HepG2 (cell line): ENCODE data around the gene UACA. TPM values are rescaled to one million over a fixed set of nuclear protein-coding genes. Genes with fewer than 3 reads are reported as not detected.

ENCODE experiments used
- ATAC-seq: fragments of 200-7000 bp; cut with Tn5 transposase; 3 replicates; pipeline ENCODE4 v1.9.1; 2020; ENCODE audit warnings: mild to moderate bottlenecking, moderate library complexity
- BruUV-seq: library from RNA; stranded (reverse); fragments of 400-500 nt; replicated peaks from 2 replicates; lab custom pipeline; 2021; lab: Mats Ljungman, UMichigan
- CTCF ChIA-PET: fragments of 300-600 bp; formaldehyde crosslinking; extraction: SDS; loops from one replicate; lab custom pipeline; 2021; ENCODE audit warnings: low total read pairs, inconsistent platforms, low intra/inter-chr PET ratio; lab: Yijun Ruan, JAX
- POLR2A ChIA-PET: fragments of 350-600 bp; sonication (Branson Sonifier 250); formaldehyde crosslinking; loops from one replicate; lab custom pipeline; 2020; ENCODE audit warnings: antibody characterized with exemption, inconsistent platforms; lab: Yijun Ruan, JAX
- DNase-seq: peaks from one replicate; pipeline ENCODE4 v3.0.0-alpha.2; 2015; ENCODE audit warnings: low spot score
- FAIRE-seq: peaks from 3 replicates; lab custom pipeline; 2011; peaks lifted over from hg19 to GRCh38; lab: Jason Lieb, UNC
- H2AFZ ChIP-seq: one replicate; pipeline ENCODE4 v1.6.1; 2011; ENCODE audit warnings: low read length, inconsistent platforms
- H3K27ac ChIP-seq: fragments of 300-600 bp; 3 replicates; pipeline ENCODE4 v1.8.0; 2011; ENCODE audit warnings: mixed run types, mild to moderate bottlenecking, mixed read lengths, low read length, inconsistent platforms; ENCODE audit not compliant: insufficient read depth; ENCODE audit errors: extremely low read length
- H3K27me3 ChIP-seq, 2 experiments: fragments of 200-600 bp in 1 of 2; 2 replicates in 1 of 2; 3 replicates in 1 of 2; pipeline versions ENCODE4 v1.6.0 to v1.8.0; 2011; ENCODE audit warnings: low read length in 2 of 2, mild to moderate bottlenecking in 2 of 2, moderate library complexity in 2 of 2, inconsistent platforms in 1 of 2; ENCODE audit not compliant: insufficient read depth in 2 of 2, control insufficient read depth in 1 of 2
- H3K36me3 ChIP-seq, 2 experiments: fragments of 200-600 bp in 1 of 2; replicated peaks in 1 of 2; 2 replicates in 1 of 2; 3 replicates in 1 of 2; pipeline versions ENCODE4 v1.5.1 to v1.8.0; 2011; ENCODE audit warnings: low read length in 2 of 2, inconsistent platforms in 1 of 2; ENCODE audit not compliant: insufficient read depth in 2 of 2, control insufficient read depth in 1 of 2
- H3K4me1 ChIP-seq: 2 replicates; pipeline ENCODE4 v1.5.1; 2012; ENCODE audit warnings: low read length, inconsistent platforms; ENCODE audit not compliant: insufficient read depth
- H3K4me2 ChIP-seq: 2 replicates; pipeline ENCODE4 v1.6.0; 2011; ENCODE audit warnings: low read depth, low read length, inconsistent platforms
- H3K4me3 ChIP-seq, 3 experiments: fragments of 200-600 bp in 1 of 3; sonication (generic), shearing (Covaris generic) in 1 of 3; replicated peaks in 1 of 3; 2 replicates each; pipeline ENCODE4 v1.5.1; 2011 to 2016; ENCODE audit warnings: low read length in 3 of 3, inconsistent platforms in 2 of 3, low read depth in 2 of 3, mild to moderate bottlenecking in 2 of 3, control low read depth in 1 of 3, mixed read lengths in 1 of 3; ENCODE audit not compliant: insufficient read depth in 1 of 3
- H3K79me2 ChIP-seq: one replicate; pipeline ENCODE4 v1.6.1; 2011; ENCODE audit warnings: low read length, inconsistent platforms; ENCODE audit not compliant: insufficient read depth
- H3K9ac ChIP-seq: 2 replicates; pipeline ENCODE4 v1.6.0; 2011; ENCODE audit warnings: mild to moderate bottlenecking, low read depth, low read length, inconsistent platforms; ENCODE audit not compliant: insufficient read depth
- H3K9me3 ChIP-seq: 2 replicates; pipeline ENCODE4 v1.5.1; 2012; ENCODE audit warnings: mild to moderate bottlenecking, low read length
- H4K20me1 ChIP-seq: 2 replicates; pipeline ENCODE4 v1.6.0; 2011; ENCODE audit warnings: inconsistent platforms, mild to moderate bottlenecking, low read length, moderate library complexity; ENCODE audit not compliant: insufficient read depth
- CBX5 ChIP-seq: sonication (generic); formaldehyde crosslinking; IDR thresholded peaks from 2 replicates; pipeline ENCODE4 v1.4.0; 2020; ENCODE audit warnings: missing genetic modification reagents, borderline replicate concordance
- FOSL2 ChIP-seq: sonication (generic); formaldehyde crosslinking; IDR thresholded peaks from 2 replicates; pipeline ENCODE4 v1.4.0; 2020; ENCODE audit warnings: missing genetic modification reagents
- HNF4A ChIP-seq: sonication (generic); formaldehyde crosslinking; IDR thresholded peaks from 2 replicates; pipeline ENCODE4 v1.4.0; 2020; ENCODE audit warnings: missing genetic modification reagents
- KDM6A ChIP-seq: IDR thresholded peaks from 2 replicates; pipeline ENCODE4 v1.6.1; 2016; ENCODE audit warnings: low read depth
- NFIB ChIP-seq: sonication (generic); formaldehyde crosslinking; IDR thresholded peaks from 2 replicates; pipeline ENCODE4 v1.9.0; 2021; ENCODE audit warnings: missing genetic modification reagents, mild to moderate bottlenecking, borderline replicate concordance
- PHF5A ChIP-seq: IDR thresholded peaks from one replicate; pipeline ENCODE4 v1.6.1; 2018; ENCODE audit warnings: low read depth, missing genetic modification reagents; ENCODE audit not compliant: unreplicated experiment
- SNAPC5 ChIP-seq: sonication (generic); formaldehyde crosslinking; IDR thresholded peaks from 2 replicates; pipeline ENCODE4 v1.8.1; 2023; ENCODE audit warnings: mild to moderate bottlenecking, missing genetic modification reagents, borderline replicate concordance
- ZBTB25 ChIP-seq: IDR thresholded peaks from 2 replicates; pipeline ENCODE4 v1.6.1; 2018; ENCODE audit warnings: missing genetic modification reagents
- ZNF496 ChIP-seq: sonication (generic); formaldehyde crosslinking; IDR thresholded peaks from 2 replicates; pipeline ENCODE4 v1.8.1; 2023; ENCODE audit warnings: mild to moderate bottlenecking, moderate library complexity, missing genetic modification reagents; ENCODE audit not compliant: insufficient replicate concordance
- ZNF501 ChIP-seq: sonication (generic); formaldehyde crosslinking; IDR thresholded peaks from 2 replicates; pipeline ENCODE4 v1.5.1; 2020; ENCODE audit warnings: mild to moderate bottlenecking, moderate library complexity, missing genetic modification reagents
- ZNF788 ChIP-seq: sonication (generic); formaldehyde crosslinking; IDR thresholded peaks from 2 replicates; pipeline ENCODE4 v1.5.0; 2020; ENCODE audit warnings: mild to moderate bottlenecking, missing genetic modification reagents, borderline replicate concordance
- WGBS: methylation state at CpG from one replicate; pipeline ENCODE4 v1.1.6; 2017; ENCODE audit warnings: low lambda C conversion rate; 5-methylcytosine and 5-hydroxymethylcytosine counted together
- in situ Hi-C: cut with HindIII; loops from 2 replicates; pipeline ENCODE4 v1.10.0; 2017; ENCODE audit warnings: low pct_unique_long_range_greater_than_20kb; ENCODE audit not compliant: extremely low pct_ligation_motif_present
- intact Hi-C: fragments of 100-400 bp; cut with micrococcal nuclease; formaldehyde crosslinking; loops from one replicate; pipeline ENCODE4 v1.10.0; 2022; ENCODE audit not compliant: unreplicated experiment
- polyA plus RNA-seq, 8 experiments: library from polyadenylated mRNA; depleted of rRNA in 3 of 8; stranded (reverse) in 7 of 8; unstranded in 1 of 8; fragments of >200 nt; fragmentation: Illumina TruSeq in 4 of 8; extraction: Trizol in 4 of 8; gene quantifications; 2 replicates each; pipeline versions ENCODE4 v1.2.1 to v1.2.3, GENCODE V29; 2011 to 2016; ENCODE audit warnings: low read depth in 4 of 8, missing spikeins in 1 of 8, mixed read lengths in 1 of 8; ENCODE audit not compliant: insufficient read depth in 1 of 8
- total RNA-seq, 5 experiments: library from RNA; depleted of rRNA; stranded (reverse); fragments of >200 nt; fragmentation: Illumina TruSeq; extraction: Trizol; gene quantifications; 2 replicates each; pipeline ENCODE4 v1.2.3, GENCODE V29; 2016; ENCODE audit warnings: low read depth in 1 of 5

The UACA gene
- total and polyA plus RNA-seq, 2 of the 13 experiments (the other 11 are each of a cell fraction or from before 2014, with no cell fraction given) = 17.8 to 39.2 TPM

GRCh38 chr15:70690021-70690420, 73.3 kb downstream of the UACA start:
- ATAC-seq (no peak), FAIRE-seq (no peak), DNase-seq (no peak)
- Histone ChIP-seq H3K4me3 (no peak overlapping the region), H2AFZ (no peak overlapping the region), H3K36me3 (peaks cover 0 to 4% of the 10 kb centered on the region in 2 experiments; a peak in 2 of 5 replicates), H4K20me1 (no peaks in the 10 kb centered on the region), H3K4me2 (no peak overlapping the region), H3K27me3 (no peaks in the 10 kb centered on the region), H3K4me1 (peaks cover 25% of the 10 kb centered on the region), H3K9me3 (no peaks in the 10 kb centered on the region), H3K79me2 (no peaks in the 10 kb centered on the region), H3K9ac (no peak overlapping the region), H3K27ac (no peak overlapping the region)
- 88% methylated on average over 2 of the region's 2 CpGs for WGBS
- no TSS peak for BruUV-seq
- CTCF ChIA-PET = no interaction called here
- intact Hi-C loops = no loop called here
- TF ChIP-seq KDM6A (CRISPR knock-in tag) (no peak), HNF4A (CRISPR knock-in tag) (0 out of 2 replicates have a peak, but pooled peaks have one; percentile 12)
- in situ Hi-C loops = no loop called here
- POLR2A ChIA-PET = no interaction called here

GRCh38 chr15:70687482-70687881, 75.9 kb downstream of the UACA start:
- Histone ChIP-seq H3K4me3 (no peak overlapping the region), H3K36me3 (peaks cover 0 to 4% of the 10 kb centered on the region in 2 experiments; a peak in 1 of 5 replicates), H3K4me2 (no peak overlapping the region), H3K9me3 (no peaks in the 10 kb centered on the region)
- no peak for TF ChIP-seq CBX5 (CRISPR knock-in tag)
- TF ChIP-seq ZNF788 (CRISPR knock-in tag) = no peak
- no peak for TF ChIP-seq ZNF501 (CRISPR knock-in tag)
- no peak for TF ChIP-seq NFIB (CRISPR knock-in tag)
- TF ChIP-seq FOSL2 = no peak
- TF ChIP-seq SNAPC5 (CRISPR knock-in tag) = no peak
- TF ChIP-seq ZNF496 = no peak
- no peak for TF ChIP-seq PHF5A (CRISPR knock-in tag)
- TF ChIP-seq ZBTB25 (CRISPR knock-in tag) = no peak
- TF ChIP-seq, all 625 proteins: peak for 0
- H3K79me2 ChIP-seq = no peaks in the 10 kb centered on the region
- in situ Hi-C loops (no loop called here), intact Hi-C loops (no loop called here)
- WGBS = 96% methylated on average over 3 of the region's 3 CpGs
- no peak overlapping the region for H3K9ac ChIP-seq
- FAIRE-seq = no peak
- H4K20me1 ChIP-seq = no peaks in the 10 kb centered on the region
- CTCF ChIA-PET = no interaction called here
- POLR2A ChIA-PET = no interaction called here
- no peak for DNase-seq
- H3K4me1 ChIP-seq = peaks cover 19% of the 10 kb centered on the region
- H2AFZ ChIP-seq = no peak overlapping the region
- no peaks in the 10 kb centered on the region for H3K27me3 ChIP-seq
- ATAC-seq = no peak
- BruUV-seq = no TSS peak
- no peak overlapping the region for H3K27ac ChIP-seq
